Activated naive CD8-positive, alpha-beta T cell treated with anti-CD3 and anti-CD28 coated beads, Interleukin-2, amount 50 U/mL, for 16 hours (primary cell): ENCODE results near the gene TET1.
"Not testable (repeated sequence)": the region's sequence is repeated elsewhere in the genome, so short reads cannot be mapped to it uniquely, and the experiment has no call there.

Experiments used
- DNase-seq: peaks from one replicate; pipeline ENCODE4 v3.0.0-alpha.2; 2020; ENCODE audit warnings: low read depth, low spot score

The TET1 gene

GRCh38 chr10:68606918-68607317 is 46.8 kb downstream of the TET1 start:
- no peak for DNase-seq

GRCh38 chr10:68610023-68610422 is 49.9 kb downstream of the TET1 start:
- DNase-seq = not testable (repeated sequence)

- no peak for DNase-seq
Observed at GRCh38 chr10:68611227-68611626, 51.1 kb downstream of the TET1 start.

GRCh38 chr10:68613974-68614373 is 53.8 kb downstream of the TET1 start:
- DNase-seq = not testable (repeated sequence)

GRCh38 chr10:68617691-68618090 is 57.6 kb downstream of the TET1 start:
- DNase-seq = not testable (repeated sequence)

- DNase-seq = no peak
Observed at GRCh38 chr10:68618234-68618633, 58.1 kb downstream of the TET1 start.

GRCh38 chr10:68619595-68619994 is 59.5 kb downstream of the TET1 start:
- DNase-seq = no peak

- no peak for DNase-seq
Observed at GRCh38 chr10:68625316-68625921, 65.3 kb downstream of the TET1 start.

- DNase-seq = no peak
Observed at GRCh38 chr10:68628576-68629127, 68.5 kb downstream of the TET1 start.

- DNase-seq = not testable (repeated sequence)
Observed at GRCh38 chr10:68632271-68632560, 72.1 kb downstream of the TET1 start.

- DNase-seq = no peak
Observed at GRCh38 chr10:68633281-68633680, 73.1 kb downstream of the TET1 start.

- DNase-seq = no peak
Observed at GRCh38 chr10:68633816-68634466, 73.8 kb downstream of the TET1 start.

GRCh38 chr10:68636335-68636734 is 76.2 kb downstream of the TET1 start:
- DNase-seq = no peak

- DNase-seq = not testable (repeated sequence)
Observed at GRCh38 chr10:68643550-68643949, 83.4 kb downstream of the TET1 start.

- no peak for DNase-seq
Observed at GRCh38 chr10:68647672-68648341, 87.7 kb downstream of the TET1 start.

- no peak for DNase-seq
Observed at GRCh38 chr10:68655620-68656126, 95.5 kb downstream of the TET1 start.

GRCh38 chr10:68665841-68666240 is 105.7 kb downstream of the TET1 start:
- DNase-seq = no peak

- no peak for DNase-seq
Observed at GRCh38 chr10:68666280-68666760, 106.2 kb downstream of the TET1 start.

GRCh38 chr10:68668231-68668630 is 108.1 kb downstream of the TET1 start:
- DNase-seq = no peak

GRCh38 chr10:68668972-68669371 is 108.8 kb downstream of the TET1 start:
- DNase-seq = no peak

GRCh38 chr10:68684413-68684812 is 124.3 kb downstream of the TET1 start:
- DNase-seq = no peak

- DNase-seq = no peak
Observed at GRCh38 chr10:68696018-68696417, 135.9 kb downstream of the TET1 start.

GRCh38 chr10:68697106-68697505 is 137.0 kb downstream of the TET1 start:
- no peak for DNase-seq
